ENCODE measurements around the gene ANAPC16. TPM values are rescaled to one million over a fixed set of nuclear protein-coding genes. Genes with fewer than 3 reads are reported as not detected.
"Not testable (repeated sequence)": the region's sequence is repeated elsewhere in the genome, so short reads cannot be mapped to it uniquely, and the experiment has no call there.

ANAPC16 gene
- total RNA-seq, 1 donor from 2014 or later: 43.3 TPM

DNA sequence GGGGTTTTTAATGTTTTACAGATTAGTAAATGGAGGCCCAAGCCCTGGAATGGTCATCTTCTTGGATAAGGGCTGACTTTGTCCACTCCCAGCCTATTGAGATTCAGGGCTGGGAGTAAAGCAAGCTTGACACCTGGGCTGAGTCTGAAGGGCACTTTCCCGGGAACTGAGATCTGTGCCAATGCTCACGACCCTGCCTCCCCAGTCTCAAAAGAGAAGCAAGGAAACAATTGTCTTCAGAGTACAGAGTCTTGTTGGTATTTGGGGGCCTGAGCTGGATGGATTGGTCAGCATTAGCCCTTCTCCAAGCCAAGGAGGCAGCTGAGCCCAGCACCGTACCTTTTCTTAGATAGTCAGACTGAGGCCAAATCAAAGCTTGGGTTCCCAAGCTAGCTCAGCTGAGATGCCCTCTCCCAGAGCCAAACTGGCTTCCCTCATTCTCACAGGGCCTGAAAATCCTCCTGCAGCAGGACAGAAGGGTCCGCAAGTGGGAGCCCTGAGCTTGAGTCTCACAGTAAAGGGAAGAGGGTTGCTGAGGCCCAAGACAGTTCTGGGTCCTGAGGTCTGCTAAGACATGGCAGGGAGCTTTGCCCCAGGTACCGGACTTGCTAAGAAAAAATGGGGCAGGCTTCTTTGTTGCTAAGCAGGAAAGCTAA is 61.7 kb downstream of the ANAPC16 start:
- no peak for DNase-seq (ENCODE audit: low read depth in 2 of 2)

DNA sequence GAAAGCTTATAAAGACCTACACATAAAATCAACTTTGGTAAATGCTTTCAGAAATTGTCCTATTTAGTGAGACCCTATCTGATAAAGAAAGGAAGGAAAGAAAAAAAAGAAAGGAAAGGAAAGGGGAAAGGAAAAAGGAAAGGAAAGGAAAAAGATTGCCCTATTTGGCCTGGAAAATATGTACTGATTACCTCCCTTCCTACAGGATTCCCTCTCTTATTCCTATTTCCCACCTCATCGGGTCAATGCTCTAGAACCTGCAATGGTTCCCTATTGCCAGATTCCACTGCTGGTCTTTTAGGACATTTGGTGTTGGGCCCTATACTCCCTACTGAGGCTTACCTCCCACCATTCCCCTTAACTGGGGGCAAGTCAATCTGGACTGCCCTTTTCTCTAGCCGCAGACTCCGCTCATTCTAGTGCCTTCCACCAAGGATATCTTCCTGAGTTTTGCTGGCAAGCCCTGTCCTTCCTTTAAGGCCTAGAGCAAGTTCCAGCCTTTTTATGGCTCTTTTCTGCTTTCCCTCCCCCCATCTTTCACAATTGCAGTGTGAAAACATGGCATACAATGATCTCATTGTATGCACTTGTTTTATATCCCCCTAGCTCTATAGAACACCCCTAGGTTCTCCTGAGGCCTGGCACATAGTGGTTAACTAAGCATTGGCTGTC is 62.3 kb downstream of the ANAPC16 start:
- DNase-seq (ENCODE audit: low read depth in 2 of 2): no peak

DNA sequence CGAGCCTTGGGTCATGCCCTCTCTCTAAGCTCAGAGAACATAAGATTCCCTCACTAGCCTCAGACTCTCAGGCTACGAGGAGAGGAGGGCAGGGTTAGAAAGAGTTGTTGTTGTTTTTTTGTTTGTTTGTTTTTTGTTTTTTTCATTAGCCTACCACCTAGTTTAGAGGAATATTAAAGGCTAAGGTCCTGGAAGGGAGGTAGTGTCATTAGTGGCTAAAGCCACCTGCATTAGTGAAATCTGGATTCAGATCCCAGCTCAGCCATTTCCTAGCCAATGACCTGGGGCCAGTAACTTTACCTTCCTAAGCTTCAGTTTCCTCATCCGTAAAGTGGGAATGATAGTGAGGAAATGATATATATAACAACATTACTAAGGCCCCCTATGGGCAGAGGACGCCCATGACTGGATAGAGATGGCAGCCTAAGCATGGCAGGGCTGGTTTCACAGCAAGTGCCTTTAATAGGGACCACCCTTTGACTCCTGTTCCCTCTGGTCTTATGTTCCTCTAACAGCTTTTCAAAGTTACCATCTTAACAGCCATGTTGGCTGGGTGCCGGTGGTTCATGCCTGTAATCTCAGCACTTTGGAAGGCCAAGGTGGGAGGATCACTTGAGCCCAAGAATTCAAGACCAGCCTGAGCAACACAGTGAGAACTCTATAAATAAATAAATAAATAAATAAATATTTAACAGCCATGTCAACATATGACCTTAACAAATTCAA is 63.0 kb downstream of the ANAPC16 start:
- DNase-seq (ENCODE audit: low read depth in 2 of 2): no peak

DNA sequence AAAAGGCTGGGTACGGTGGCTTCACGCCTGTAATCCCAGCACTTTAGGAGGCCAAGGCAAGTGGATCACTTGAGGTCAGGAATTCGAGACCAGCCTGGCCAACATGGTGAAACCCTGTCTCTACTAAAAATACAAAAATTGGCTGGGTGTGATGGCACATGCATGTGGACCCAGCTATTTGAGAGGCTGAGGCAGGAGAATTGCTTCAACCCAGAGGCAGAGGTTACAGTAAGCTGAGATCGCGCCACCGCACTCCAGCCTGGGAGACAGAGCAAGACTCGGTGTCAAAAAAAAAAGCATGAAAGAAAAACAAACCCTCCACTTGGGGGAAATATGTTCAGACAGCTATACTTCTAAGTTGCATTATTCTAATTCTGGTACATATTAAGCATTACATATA is 63.8 kb downstream of the ANAPC16 start:
- not testable (repeated sequence) for DNase-seq (ENCODE audit: low read depth in 2 of 2)

DNA sequence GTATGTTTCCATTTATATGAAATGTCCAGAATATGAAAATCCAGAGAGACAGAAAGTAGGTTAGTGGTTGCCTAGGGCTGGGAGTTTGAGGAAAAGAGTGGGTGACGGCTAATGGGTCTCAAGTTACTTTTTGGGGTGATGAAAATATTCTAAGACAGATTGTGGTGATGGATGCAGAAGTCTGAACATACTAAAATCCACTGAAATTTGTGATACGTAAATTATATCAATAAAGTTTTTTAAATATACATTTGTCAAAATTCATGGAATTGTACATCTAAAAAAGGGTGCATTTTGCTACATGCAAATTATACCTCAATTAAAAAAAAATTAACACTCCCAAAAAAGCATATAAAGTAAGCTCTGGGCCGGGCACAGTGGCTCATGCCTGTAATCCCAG is 67.3 kb downstream of the ANAPC16 start:
- no peak for DNase-seq (ENCODE audit: low read depth in 2 of 2)

Other genes with a start within 250 kb of the ANAPC16 start
- gene SPOCK2, start 127.5 kb upstream of the ANAPC16 start, total RNA-seq: 1.9 and 6.2 TPM in 2 replicates
- gene ASCC1, start 264 bp downstream of the ANAPC16 start, total RNA-seq: 23.5 and 26.2 TPM in 2 replicates
- gene DDIT4, start 57.9 kb downstream of the ANAPC16 start, total RNA-seq: 128 and 193 TPM in 2 replicates
- 16.8 and 26.0 TPM in 2 replicates for gene DNAJB12, start 138.9 kb downstream of the ANAPC16 start, total RNA-seq

All from dermis microvascular lymphatic vessel endothelial cell (primary cell).